Hematopoietic multipotent progenitor cell treated with erythropoietin and hydrocortisone succinate and interleukin-3 and kit ligand, for 6 days (in vitro differentiated cells): ENCODE measurements around the gene DCTPP1.
A peak's percentile ranks its signal among the peaks of the same experiment; 100 is the strongest.
"Not testable (repeated sequence)": the region's sequence is repeated elsewhere in the genome, so short reads cannot be mapped to it uniquely, and the experiment has no call there.

Experiments
- DNase-seq: peaks from one replicate; pipeline ENCODE4 v3.0.0-alpha.2; 2015

Gene DCTPP1

GRCh38 chr16:30409125-30410060, 20.4 kb downstream of the DCTPP1 start:
- peak; percentile 95 for DNase-seq

GRCh38 chr16:30407804-30408534, 21.9 kb downstream of the DCTPP1 start:
- DNase-seq, result no peak

- DNase-seq, result peak; percentile 96
Measured at GRCh38 chr16:30407102-30407803, 22.6 kb downstream of the DCTPP1 start, which contains the start of gene ZNF771. TSS of gene ZNF771 (plus strand) at chr16:30407606. CDS start at chr16:30408054, 448 bp downstream.

GRCh38 chr16:30406795-30407101, 23.1 kb downstream of the DCTPP1 start:
- no peak for DNase-seq

- no peak for DNase-seq
Measured at GRCh38 chr16:30401768-30402425, 27.9 kb downstream of the DCTPP1 start.

GRCh38 chr16:30399435-30400186, 30.2 kb downstream of the DCTPP1 start:
- DNase-seq, result no peak

- DNase-seq, result no peak
Measured at GRCh38 chr16:30398661-30399434, 31.0 kb downstream of the DCTPP1 start.

GRCh38 chr16:30397776-30398660, 31.8 kb downstream of the DCTPP1 start:
- no peak for DNase-seq

- peak; percentile 65 for DNase-seq
Measured at GRCh38 chr16:30397056-30397455, 32.8 kb downstream of the DCTPP1 start.

- not testable (repeated sequence) for DNase-seq
Measured at GRCh38 chr16:30396627-30397026, 33.2 kb downstream of the DCTPP1 start.

GRCh38 chr16:30395992-30396585, 33.7 kb downstream of the DCTPP1 start:
- DNase-seq, result peak; percentile 57

- peak; percentile 86 for DNase-seq
Measured at GRCh38 chr16:30395155-30395991, 34.5 kb downstream of the DCTPP1 start, which contains the start of gene ZNF48. TSS of gene ZNF48 (plus strand) at chr16:30395420. CDS start at chr16:30395795, 375 bp downstream.

- peak; percentile 51 for DNase-seq
Measured at GRCh38 chr16:30394592-30395154, 35.2 kb downstream of the DCTPP1 start.

- DNase-seq, result no peak
Measured at GRCh38 chr16:30383521-30383920, 46.3 kb downstream of the DCTPP1 start.

GRCh38 chr16:30382111-30382881, 47.5 kb downstream of the DCTPP1 start, which contains the start of gene SEPTIN1:
TSS of gene SEPTIN1 (minus strand) at chr16:30382561. CDS start at chr16:30382542, 19 bp downstream.
- DNase-seq, result peak; percentile 46

GRCh38 chr16:30381291-30382041, 48.4 kb downstream of the DCTPP1 start:
- peak; percentile 41 for DNase-seq
